Activated naive CD4-positive, alpha-beta T cell treated with anti-CD3 and anti-CD28 coated beads, Interleukin-2, amount 50 U/mL, for 72 hours (primary cell): ENCODE results near the gene ADPRH. TPM values are rescaled to one million over a fixed set of nuclear protein-coding genes. Genes with fewer than 3 reads are reported as not detected.

Experiments used
- ATAC-seq, 2 donors: fragments of 150-1000 bp; cut with Tn5 transposase; 2 replicates each; pipeline ENCODE4 v1.10.0; 2021; ENCODE audit warnings: mild to moderate bottlenecking in 2 of 2, moderate library complexity in 2 of 2
- DNase-seq, 2 donors: peaks; one replicate each; pipeline ENCODE4 v3.0.0; 2021 to 2022; ENCODE audit warnings: low spot score in 2 of 2
- H3K27ac Mint-ChIP-seq, 2 donors: one replicate each; pipeline ENCODE4 v1.8.0; 2022; ENCODE audit warnings: mild to moderate bottlenecking in 2 of 2, mixed read lengths in 2 of 2
- H3K36me3 Mint-ChIP-seq, 2 donors: one replicate each; pipeline ENCODE4 v1.8.0; 2022; ENCODE audit warnings: mixed read lengths in 2 of 2
- H3K9me3 Mint-ChIP-seq, 2 donors: one replicate each; pipeline ENCODE4 v1.8.0; 2022; ENCODE audit warnings: mixed read lengths in 2 of 2
- total RNA-seq, 2 donors: library from RNA; stranded (reverse); gene quantifications; one replicate each; pipeline ENCODE4 v1.2.3, GENCODE V29; 2022

ADPRH gene
- total RNA-seq, 2 donors from 2014 or later: 3.4 to 5.1 TPM

GRCh38 chr3:119602676-119603075 is 23.4 kb downstream of the ADPRH start:
- H3K36me3 Mint-ChIP-seq: no peaks in the 10 kb centered on the region
- H3K27ac Mint-ChIP-seq: no peak overlapping the region
- DNase-seq: no peak
- ATAC-seq: no peak
- no peaks in the 10 kb centered on the region for H3K9me3 Mint-ChIP-seq

GRCh38 chr3:119604878-119605277 is 25.6 kb downstream of the ADPRH start:
- DNase-seq (no peak), ATAC-seq (peak; percentile 68 to 87)
- H3K36me3 Mint-ChIP-seq: no peaks in the 10 kb centered on the region
- no peaks in the 10 kb centered on the region for H3K9me3 Mint-ChIP-seq
- H3K27ac Mint-ChIP-seq: no peak overlapping the region

DNA sequence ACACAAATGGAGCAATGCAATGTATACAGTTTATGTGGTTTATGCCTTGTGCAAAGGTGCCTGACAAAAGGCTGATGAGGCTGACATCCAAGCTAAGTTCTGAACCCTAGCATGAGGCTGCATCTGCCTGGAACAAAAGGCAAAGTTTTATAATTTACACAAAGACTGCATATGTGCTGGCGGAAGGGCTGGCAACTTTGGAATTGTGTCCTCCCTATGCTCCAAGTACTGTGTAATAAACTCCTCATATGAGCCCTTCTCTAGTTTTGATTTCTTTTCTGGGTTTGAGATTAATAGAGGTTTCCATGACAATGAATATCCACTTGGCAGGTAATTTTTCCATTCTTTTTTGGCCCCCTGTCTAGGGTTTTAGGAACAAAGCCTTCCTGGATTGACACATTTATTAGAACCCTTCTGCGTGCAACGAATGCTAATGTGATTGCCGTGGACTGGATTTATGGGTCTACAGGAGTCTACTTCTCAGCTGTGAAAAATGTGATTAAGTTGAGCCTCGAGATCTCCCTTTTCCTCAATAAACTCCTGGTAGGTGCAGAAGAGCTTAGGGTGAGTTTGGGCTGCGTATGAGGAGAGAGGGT is 29.2 kb downstream of the ADPRH start:
- no peak overlapping the region for H3K27ac Mint-ChIP-seq
- ATAC-seq: no peak
- no peaks in the 10 kb centered on the region for H3K36me3 Mint-ChIP-seq
- H3K9me3 Mint-ChIP-seq: no peaks in the 10 kb centered on the region
- no peak for DNase-seq

DNA sequence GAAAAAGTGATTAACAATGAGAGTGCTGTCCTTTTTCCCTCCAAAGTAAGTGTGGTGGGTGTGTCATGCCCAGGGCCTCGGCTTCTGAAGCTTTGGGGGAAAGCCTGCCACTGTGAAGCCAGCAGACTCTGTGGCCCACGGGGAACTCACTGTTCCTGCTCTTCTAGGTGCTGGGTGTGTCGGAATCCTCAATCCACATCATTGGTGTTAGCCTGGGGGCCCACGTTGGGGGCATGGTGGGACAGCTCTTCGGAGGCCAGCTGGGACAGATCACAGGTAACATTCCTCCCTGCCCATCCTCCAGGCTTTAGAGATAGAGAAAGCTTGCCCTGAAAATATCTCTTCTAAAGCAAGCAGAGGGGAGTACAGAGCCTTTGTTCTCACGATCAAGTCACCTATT is 30.0 kb downstream of the ADPRH start:
- ATAC-seq (no peak), DNase-seq (no peak)
- no peaks in the 10 kb centered on the region for H3K9me3 Mint-ChIP-seq
- no peaks in the 10 kb centered on the region for H3K36me3 Mint-ChIP-seq
- no peak overlapping the region for H3K27ac Mint-ChIP-seq

DNA sequence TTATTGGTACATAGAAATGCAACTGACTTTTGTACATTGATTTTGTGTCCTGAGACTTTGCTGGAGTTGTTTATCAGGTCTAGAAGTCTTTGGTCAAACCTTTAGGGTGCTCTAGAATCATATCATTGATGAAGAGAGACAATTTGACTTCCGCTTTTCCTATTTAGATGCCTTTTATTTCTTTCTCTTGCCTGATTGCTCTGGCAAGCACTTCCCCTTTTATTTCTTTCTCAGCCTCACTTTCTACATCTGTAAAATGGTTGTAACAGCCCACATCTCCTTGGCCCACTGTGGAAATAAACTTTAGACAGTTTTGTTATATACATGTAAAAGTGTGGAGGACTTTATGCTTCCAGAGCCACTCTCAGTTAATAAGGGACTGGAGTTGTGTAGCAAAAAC is 32.4 kb downstream of the ADPRH start:
- H3K36me3 Mint-ChIP-seq: no peaks in the 10 kb centered on the region
- no peak overlapping the region for H3K27ac Mint-ChIP-seq
- no peak for ATAC-seq
- no peaks in the 10 kb centered on the region for H3K9me3 Mint-ChIP-seq
- no peak for DNase-seq

DNA sequence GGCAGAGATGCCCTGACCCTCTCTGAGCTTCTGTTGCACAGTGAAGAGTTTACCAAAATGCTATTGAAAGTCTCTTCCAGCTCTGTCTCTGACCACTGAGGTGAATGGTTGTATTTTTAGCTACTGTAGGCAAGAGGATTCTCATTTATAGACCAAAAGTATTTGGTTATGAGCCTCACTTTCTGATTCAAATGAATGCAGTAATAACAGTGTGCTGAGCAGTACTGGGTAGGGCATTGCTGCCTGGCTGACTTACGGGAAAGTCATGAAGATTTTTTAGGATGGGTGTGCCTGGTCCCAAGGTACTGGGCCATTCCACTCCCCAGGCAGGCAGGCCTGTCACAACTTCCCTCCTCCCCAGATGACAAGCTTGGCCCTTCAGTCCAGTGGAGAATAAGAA is 33.9 kb downstream of the ADPRH start:
- Mint-ChIP-seq H3K27ac (no peak overlapping the region), H3K9me3 (no peaks in the 10 kb centered on the region), H3K36me3 (no peaks in the 10 kb centered on the region)
- ATAC-seq (no peak), DNase-seq (no peak)

DNA sequence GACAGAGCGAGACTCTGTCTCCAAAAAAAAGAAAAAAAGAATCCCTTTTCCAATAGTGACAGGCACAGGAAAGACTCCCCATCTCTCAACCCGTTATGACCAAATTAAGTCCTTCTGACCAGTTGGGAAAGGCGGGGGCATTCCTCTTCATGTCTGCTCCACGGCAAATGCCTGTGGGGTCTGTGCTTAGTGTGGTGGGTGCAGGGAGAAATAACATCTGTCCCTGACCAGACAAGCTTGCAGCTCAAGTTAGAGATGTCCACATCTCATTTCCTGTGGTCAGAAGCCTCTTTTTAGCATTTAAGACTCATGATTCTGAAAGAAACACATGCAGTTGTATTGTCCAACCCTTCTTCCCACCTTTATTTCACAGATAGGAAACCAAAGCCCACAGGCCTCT is 34.6 kb downstream of the ADPRH start:
- H3K9me3 Mint-ChIP-seq: no peaks in the 10 kb centered on the region
- DNase-seq: no peak
- no peaks in the 10 kb centered on the region for H3K36me3 Mint-ChIP-seq
- ATAC-seq: no peak
- H3K27ac Mint-ChIP-seq: no peak overlapping the region

- no peaks in the 10 kb centered on the region for H3K9me3 Mint-ChIP-seq
- DNase-seq: no peak
- ATAC-seq: no peak
- H3K36me3 Mint-ChIP-seq: no peaks in the 10 kb centered on the region
- no peak overlapping the region for H3K27ac Mint-ChIP-seq
These were observed 36.8 kb downstream of the ADPRH start for GRCh38 chr3:119616056-119616455.

DNA sequence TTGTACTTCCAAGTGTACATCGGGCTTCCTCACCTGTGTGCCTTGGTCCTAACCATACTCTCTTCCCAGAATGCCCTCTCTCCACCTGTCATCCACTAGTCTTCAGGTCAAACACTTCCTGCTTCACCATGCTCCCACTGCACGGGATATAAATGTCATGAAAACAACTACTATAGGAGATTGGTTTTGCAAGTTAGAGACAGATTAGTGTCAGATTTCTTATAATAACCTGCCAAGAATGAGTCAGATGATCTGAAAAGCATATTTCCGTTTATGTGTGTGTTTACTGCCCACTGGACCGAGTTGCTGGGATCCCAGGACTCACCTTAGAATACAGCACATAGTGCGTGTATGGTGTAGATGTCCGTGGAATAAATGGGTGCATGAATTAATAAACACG is 39.8 kb downstream of the ADPRH start:
- ATAC-seq: no peak
- DNase-seq: no peak
- Mint-ChIP-seq H3K36me3 (no peaks in the 10 kb centered on the region), H3K9me3 (no peaks in the 10 kb centered on the region), H3K27ac (no peak overlapping the region)

DNA sequence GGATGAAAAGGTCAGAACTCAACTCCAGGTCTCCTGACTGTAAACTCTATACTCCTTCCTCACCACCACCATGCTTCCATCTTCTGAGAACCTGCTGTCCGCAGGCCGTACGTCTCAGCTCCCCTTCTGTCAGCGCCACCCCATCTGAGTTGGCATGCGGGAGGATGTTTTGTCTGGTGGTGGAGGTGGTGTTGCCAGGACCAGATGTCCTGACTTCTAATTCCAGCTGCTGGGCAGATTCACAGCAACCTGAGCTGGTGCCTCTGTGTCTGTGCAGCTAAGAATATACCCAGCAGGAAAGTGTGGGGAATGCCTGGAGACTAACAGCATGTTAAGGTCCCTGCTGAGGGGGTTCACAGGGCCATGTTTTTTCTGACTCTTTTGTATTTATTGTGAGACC is 41.6 kb downstream of the ADPRH start:
- Mint-ChIP-seq H3K27ac (no peak overlapping the region), H3K9me3 (no peaks in the 10 kb centered on the region), H3K36me3 (no peaks in the 10 kb centered on the region)
- ATAC-seq (no peak), DNase-seq (no peak)

DNA sequence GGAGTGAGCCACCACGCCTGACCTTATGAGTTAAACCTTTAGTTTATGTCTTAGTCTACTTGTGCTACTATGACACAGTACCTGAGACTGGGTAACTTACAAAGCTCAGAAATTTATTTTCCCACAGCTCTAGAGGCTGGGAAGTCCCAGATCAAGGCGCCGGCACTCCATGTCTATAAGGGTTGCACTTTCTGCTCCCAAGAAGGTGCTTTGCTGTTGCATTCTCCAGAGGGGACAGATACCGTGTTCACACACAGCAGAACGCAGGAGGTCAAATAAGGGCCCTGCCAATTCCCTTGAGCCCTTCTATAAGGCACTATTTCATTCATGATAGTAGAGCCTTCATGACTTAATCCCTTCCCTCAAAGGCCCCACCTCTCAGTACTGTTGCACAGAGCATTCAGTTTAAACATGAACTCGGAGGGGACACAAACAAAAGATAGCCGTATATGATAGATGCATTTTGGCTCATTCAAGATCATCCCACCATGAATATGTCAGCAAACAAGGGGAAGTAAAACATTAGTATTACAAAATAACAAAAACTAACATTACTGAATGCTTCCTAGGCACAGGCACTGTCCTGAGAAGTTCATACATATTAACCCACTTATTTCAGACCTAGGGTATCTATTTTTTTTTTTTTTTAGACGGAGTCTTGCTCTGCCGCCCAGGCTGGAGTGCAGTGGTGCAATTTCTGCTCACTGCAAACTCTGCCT is 44.9 kb downstream of the ADPRH start:
- no peak for ATAC-seq
- Mint-ChIP-seq H3K9me3 (no peaks in the 10 kb centered on the region), H3K27ac (no peak overlapping the region), H3K36me3 (no peaks in the 10 kb centered on the region)
- no peak for DNase-seq

DNA sequence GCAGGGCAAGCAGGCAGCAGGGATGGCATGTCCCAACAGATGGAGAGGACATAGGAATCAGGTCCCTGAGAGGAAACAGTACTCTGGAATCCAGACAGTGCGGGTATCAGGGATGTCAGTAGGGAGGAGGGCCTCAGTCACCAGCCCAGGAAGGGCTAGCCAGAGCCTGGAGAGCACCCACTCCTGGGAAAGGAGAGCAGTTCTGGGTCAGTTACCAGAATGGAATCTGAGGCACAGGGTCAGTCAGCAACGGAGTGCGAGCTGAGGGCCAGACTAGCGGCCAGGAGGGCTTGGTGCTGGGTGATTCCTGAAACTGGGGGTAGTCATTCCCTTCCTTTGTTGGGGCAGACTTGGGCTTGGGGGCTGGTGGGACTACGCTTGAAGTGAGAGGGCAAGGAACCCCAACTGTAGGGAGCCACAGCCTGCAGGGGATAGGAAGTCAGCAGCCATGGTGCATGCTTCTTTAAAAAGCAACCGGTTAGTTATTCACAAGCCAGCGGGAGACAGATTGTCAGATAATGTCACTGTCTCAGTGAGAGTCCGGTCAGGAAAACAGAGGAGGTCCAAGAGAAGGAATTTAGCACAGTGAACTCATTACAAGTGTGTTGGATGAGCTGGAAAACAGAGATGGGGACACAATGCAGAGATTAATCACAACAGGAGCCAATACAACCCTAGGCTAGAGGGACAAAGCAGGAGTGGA is 46.3 kb downstream of the ADPRH start:
- Mint-ChIP-seq H3K27ac (peak overlapping the region in 1 of 2 donors; percentile 18), H3K9me3 (no peaks in the 10 kb centered on the region), H3K36me3 (no peaks in the 10 kb centered on the region)
- DNase-seq: no peak
- ATAC-seq: no peak

GRCh38 chr3:119626196-119626595 is 46.9 kb downstream of the ADPRH start:
- H3K9me3 Mint-ChIP-seq: no peaks in the 10 kb centered on the region
- peak overlapping the region; percentile 8 to 57 for H3K27ac Mint-ChIP-seq
- ATAC-seq: no peak
- no peak for DNase-seq
- no peaks in the 10 kb centered on the region for H3K36me3 Mint-ChIP-seq

GRCh38 chr3:119627461-119627860 is 48.2 kb downstream of the ADPRH start:
- no peak for ATAC-seq
- DNase-seq: no peak
- no peak overlapping the region for H3K27ac Mint-ChIP-seq

GRCh38 chr3:119628390-119628789 is 49.1 kb downstream of the ADPRH start:
- no peak for DNase-seq
- no peaks in the 10 kb centered on the region for H3K9me3 Mint-ChIP-seq
- ATAC-seq: peak; percentile 75 to 85

More at GRCh38 chr3:119627461-119627860, 48.2 kb downstream of the ADPRH start:
- Mint-ChIP-seq H3K36me3 (no peaks in the 10 kb centered on the region), H3K9me3 (no peaks in the 10 kb centered on the region)

DNA sequence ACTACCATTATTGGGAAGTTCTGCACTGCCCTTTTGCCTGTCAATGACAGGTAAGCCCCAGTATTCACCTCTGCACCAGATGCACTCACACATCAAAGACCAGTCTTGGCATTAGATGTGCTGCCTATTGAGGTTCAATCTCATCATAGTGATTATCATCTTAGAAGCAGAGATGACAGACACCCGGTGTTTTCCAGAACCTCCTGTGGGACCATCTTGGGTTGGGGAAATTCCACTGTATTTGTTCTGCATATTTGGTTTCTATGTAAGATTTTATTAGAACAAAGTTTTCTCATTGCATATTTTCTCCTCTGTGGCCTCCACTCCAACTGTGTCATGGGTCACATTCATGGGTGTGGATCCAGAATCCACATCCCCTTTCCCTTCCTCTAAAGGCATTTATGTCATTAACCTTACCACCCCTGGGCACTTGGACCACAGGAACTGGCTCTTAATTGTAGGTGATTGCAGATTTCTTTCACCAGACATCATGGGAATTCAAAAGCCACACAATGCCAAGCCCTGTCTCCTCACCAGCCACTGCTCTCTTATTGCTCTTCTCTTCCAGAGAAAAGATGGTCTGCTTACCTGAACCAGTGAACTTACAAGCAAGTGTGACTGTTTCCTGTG is 49.6 kb downstream of the ADPRH start:
- Mint-ChIP-seq H3K9me3 (no peaks in the 10 kb centered on the region), H3K27ac (no peak overlapping the region), H3K36me3 (no peaks in the 10 kb centered on the region)
- ATAC-seq (peak; percentile 13 to 22), DNase-seq (no peak)

More at GRCh38 chr3:119628390-119628789, 49.1 kb downstream of the ADPRH start:
- no peaks in the 10 kb centered on the region for H3K36me3 Mint-ChIP-seq
- H3K27ac Mint-ChIP-seq: no peak overlapping the region

GRCh38 chr3:119630128-119630879 is 51.0 kb downstream of the ADPRH start:
- H3K9me3 Mint-ChIP-seq: no peaks in the 10 kb centered on the region
- no peaks in the 10 kb centered on the region for H3K36me3 Mint-ChIP-seq
- H3K27ac Mint-ChIP-seq: no peak overlapping the region
- ATAC-seq (no peak), DNase-seq (no peak)
